Tongue (tissue), 2 donors: Measurements from ENCODE around the gene SLC22A31. TPM values are rescaled to one million over a fixed set of nuclear protein-coding genes. Genes with fewer than 3 reads are reported as not detected.
A peak's percentile ranks its signal among the peaks of the same experiment; 100 is the strongest.

ENCODE experiments used
- DNase-seq: peaks from one replicate; pipeline ENCODE4 v3.0.0-alpha.2; 2015
- total RNA-seq: library from RNA; depleted of rRNA; stranded (reverse); fragments of >200 nt; gene quantifications from one replicate; pipeline ENCODE4 v1.2.3, GENCODE V29; 2014

SLC22A31 gene
- total RNA-seq, 1 donor from 2014 or later: 0.21 TPM

DNA sequence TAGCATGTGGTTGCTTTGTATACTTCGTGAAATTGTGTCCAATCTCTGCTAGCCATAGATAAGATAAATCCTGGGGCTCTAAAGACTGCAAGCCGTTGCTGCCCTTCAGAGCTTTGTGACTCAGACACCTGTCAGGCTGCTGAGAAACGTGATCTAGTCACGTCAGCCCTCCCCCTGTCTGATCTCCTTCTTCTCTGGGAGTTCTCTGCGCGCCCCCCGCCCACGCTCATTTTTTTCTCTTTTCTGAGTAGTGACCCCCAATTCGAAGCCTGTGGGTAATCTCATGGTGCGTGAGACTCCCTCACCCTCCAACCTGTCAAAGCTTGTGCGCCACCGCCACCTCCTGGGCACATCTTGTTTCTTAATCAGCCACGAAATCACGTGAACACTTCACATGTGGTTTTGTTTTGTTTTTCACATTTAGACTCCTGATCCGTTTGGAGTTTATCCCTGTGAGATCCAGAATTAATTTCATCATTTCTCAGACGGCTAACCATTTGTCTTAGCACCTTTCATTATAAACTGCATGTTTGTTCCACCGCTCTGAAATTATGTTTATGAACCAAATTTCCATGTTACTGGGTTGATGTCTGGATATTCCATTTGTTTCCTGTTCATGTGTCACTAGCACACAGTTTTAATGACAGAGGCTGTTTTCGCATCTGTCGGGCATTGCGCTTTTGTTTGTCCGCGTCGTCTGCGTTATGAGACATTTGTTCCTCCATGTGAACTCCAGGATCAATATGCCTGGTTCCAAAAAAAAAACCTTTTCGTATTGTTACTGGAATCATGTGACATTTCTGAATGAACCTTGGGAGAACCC, 16.2 kb upstream of the SLC22A31 start:
- DNase-seq: peak; percentile 91

DNA sequence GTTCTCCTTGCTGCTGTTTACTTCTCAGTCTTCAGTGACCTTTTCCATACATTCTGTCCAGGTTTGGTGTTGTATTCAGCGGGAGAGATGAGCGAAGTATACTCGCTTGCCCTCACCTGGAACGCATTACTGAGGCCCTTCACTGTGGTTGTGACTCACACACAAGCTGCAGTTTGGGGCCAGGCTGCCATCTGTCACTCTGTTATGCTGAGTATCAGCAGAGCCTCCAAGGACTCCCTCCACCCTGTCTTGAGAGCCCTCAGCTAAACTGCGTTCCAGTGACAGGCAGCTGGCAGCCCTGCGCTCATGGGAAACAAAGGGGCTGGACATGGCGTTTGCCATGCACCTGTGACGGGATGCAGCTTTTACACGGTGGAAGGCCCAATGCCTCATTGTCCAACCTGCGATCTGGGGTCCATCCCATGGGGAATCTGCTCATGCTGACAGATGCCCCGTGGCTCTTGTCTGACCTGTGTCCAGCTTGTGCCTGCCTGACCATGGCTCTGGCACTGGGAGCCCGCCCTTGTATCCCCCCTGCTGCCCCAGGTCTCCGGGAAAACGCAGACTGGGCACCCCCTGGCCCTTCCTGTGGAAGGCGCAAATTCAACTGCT, 10.7 kb upstream of the SLC22A31 start:
- DNase-seq: no peak

DNA sequence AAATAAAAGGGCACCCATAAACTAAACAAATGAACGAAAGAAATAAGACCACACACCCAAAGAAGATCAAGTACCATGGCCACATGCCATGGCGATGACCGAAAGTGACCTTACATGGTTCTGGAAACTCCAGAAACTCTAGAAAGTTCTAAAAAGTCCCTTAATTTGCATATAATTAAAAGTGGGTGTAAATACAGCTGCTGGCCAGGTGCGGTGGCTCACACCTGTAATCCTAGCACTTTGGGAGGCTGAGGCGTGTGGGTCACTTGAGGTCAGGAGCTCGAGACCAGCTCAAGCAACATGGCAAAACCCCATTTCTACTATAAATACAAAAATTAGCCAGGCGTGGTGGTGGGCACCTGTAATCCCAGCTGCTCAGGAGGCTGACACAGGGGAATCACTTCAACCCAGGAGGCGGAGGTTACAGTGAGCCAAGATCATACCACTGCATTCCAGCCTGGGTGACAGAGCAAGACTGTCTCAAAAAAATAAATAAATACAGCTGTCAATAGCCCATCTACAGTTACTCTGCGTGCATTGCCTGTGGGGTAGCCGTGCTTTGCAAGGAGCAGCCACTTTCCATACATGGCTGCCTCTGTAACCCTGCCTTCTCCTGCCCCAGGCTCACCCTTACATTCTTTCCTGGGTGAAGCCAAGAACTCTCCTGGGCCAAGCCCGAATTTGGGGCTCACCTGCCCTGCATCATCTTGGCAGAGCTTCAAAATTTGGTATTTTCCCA, 10.0 kb upstream of the SLC22A31 start:
- DNase-seq: no peak

DNA sequence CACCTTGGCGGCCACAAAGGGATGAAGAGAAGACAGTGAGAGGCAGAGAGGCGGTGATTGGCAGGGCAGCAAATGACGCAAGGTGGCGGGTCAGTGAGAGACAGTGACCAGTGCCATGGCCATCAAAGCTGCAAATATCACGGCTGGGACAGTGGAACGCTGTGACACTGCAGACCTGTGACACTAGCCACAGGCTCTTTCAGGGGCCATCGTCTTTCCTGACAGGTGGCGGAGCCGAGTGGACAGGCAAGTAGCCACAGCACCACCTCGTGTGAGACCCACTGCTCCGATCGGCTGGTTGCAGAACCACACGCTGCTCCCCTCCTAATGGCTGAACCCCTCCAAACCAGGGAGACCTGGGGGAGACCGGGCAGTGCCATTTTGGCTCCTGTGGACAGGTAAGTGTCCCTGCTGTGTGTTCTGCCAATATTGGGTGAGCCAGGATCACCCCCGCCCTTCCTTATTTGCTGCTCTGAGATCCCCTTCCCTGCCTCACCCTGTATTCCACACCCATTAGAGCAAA, 9.2 kb upstream of the SLC22A31 start:
- no peak for DNase-seq

DNA sequence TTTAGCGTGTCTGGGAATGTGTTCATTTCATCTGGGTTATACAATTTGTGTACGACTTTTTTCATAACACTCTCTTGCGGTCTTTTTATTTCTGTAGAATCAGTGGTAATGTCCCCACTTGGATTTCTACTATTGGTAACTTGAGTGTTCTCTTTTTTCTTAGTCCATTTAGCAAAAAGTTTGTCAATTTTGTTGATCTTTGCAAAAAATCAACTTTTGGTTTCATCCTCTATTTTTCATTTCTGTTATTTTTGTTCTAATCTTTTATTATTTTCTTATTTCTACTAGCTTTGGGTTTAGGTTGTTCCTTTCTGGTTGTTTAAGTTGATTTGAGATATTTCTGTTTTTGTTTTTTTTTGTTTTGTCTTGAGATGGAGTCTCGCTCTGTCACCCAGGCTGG, 7.7 kb upstream of the SLC22A31 start:
- DNase-seq: no peak

DNA sequence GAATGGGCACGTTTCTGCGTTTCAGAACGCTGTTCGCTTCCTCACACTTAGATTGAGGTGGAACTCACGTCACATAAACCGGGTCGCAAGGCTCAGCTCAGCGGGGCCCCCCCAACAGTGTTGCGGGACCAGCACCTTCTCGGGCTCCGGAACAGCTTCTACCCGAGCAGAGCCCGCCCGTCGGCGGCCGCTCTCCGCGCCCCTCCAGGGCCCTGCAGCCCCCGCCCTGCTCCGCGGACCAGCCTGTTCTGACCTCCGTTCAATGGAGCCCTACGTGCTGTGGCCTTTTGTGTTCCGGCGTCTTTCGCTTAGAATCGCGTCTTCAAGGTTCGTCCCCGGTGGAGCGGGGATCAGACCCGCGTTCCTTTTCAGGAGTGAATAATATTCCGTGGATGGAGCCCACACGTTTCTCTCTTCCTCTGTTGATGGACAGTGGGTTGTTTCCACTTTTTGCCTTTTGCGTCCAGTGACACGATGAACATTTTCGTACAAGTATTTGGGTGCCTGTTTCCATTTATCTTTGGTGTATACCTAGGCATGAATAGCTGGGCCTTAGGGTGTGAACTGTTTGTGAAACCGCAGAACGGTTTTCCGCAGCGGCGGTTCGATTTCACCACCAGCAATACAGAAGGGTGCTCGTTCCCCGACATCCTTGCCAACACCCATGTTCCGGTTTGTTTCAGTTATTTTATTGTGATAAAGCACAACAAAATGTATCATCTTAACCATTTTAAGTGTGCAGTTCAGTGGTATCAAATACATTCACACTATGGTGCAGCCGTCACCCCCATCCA, 2.3 kb upstream of the SLC22A31 start:
- DNase-seq: no peak

DNA sequence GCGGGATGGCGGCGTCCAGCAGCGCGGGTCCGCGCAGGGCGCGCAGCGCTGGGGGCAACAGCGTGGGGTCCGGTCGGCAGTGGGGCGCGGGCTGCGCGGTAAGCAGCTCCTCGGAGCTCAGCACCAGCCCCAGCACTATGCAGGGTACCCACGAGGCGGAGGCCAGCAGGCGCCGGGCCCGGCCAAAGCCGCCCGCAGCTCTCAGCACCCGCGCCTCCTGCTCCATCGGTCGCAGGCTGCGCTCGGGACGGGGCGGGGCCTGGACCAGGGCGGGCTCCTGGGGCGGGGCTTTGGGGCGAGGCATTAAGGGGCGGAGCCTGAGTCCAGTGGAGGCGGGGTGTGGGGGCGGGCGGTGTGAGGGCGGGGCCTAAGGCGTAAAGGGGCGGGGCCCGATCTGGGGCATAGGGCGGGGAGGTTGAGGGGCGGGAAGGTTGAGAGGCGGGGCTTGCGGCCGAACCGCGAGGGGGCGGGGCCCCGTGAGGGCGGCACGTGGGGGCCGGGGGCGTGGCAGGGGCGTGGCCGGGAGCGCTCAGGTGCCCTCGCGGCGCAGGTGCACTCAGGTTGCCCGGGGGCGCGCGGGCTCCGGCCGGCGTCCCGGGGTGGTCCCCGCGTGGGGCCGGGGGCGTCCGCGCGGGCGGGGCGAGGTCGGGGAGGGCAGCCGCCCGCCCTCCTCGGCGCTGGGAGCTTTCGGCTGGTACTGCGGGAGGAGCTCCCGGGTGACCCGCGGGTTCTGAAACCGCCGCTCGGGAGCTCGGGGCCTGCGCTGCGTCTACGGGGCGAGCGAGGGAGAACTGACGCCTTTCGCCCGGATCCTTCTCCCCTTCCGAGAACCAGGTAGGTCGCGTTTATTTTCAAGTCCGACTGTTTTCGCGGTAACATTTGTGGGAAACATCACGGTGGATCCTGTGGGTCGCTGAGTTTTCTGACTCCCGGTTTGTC, 1.4 kb upstream of the SLC22A31 start:
- DNase-seq: peak; percentile 87

DNA sequence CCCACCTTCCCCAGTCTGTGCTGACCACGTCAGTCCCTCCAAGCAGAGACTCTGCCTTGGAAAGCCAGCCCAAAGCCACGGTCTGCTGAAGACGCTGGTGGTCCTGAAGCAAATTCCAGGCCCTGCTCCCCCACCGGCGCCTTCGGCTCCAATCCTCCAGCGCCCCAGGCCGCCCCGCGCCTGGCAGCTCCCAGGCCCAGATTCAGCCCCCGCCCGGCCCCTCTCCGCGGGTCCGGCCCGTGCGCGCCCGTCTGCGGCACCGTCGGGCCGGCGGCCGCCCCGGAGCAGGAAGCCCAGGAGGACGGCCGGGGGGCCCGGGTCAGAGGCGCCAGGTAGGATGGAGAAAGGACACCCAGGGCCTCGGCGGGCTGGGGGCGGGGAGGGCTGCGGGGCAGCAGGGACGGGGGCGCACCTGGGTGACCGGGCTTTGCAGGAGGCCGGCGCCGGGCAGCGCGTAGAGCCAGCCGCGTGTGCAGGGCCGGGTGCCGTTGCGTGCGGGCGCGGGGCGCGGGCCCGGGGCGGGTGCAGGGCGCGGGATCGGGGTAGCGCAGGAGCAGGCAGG, 594 bp upstream of the SLC22A31 start:
- no peak for DNase-seq

DNA sequence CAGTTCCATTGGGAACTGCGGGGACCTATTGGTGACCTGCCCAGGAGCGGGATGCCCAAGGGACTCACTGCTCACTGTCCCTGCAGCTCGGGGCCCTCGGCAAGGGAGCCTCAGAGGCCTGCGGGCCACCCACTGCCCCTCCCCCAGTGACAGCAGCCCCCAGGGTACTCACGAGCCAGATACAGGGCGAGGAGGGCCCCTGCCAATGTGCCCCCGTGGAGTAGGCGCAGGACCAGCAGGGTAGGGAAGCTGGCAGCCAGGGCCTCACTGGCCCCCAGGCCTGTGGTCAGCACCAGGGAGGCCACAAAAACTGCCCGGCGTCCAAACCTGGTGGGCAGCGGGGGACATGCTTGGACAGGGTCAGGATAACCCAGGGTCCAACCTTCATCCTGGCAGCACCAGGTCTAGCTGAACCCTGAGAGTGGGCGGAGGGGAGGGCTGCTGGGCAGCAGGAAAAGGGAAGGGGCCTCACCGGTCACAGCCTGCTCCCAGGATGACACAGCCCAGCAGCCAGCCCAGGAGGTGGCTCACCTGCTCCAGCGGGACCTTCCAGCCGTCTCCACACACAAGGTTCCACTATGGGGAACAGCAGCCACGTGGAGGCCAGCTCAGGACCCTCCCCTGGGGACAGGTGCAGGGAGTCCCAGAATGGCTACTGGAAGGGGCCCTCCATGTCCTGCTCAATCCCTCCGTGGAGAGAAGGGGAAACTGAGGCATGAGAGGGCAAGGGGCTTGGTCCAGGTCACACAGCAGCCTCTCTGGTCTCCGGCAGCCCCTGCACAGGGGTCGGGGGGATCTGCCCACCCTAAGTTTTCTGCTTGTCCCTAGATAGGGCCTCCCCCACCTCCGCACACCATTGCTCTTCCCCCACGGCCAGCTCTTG, 855 bp downstream of the SLC22A31 start:
- no peak for DNase-seq

DNA sequence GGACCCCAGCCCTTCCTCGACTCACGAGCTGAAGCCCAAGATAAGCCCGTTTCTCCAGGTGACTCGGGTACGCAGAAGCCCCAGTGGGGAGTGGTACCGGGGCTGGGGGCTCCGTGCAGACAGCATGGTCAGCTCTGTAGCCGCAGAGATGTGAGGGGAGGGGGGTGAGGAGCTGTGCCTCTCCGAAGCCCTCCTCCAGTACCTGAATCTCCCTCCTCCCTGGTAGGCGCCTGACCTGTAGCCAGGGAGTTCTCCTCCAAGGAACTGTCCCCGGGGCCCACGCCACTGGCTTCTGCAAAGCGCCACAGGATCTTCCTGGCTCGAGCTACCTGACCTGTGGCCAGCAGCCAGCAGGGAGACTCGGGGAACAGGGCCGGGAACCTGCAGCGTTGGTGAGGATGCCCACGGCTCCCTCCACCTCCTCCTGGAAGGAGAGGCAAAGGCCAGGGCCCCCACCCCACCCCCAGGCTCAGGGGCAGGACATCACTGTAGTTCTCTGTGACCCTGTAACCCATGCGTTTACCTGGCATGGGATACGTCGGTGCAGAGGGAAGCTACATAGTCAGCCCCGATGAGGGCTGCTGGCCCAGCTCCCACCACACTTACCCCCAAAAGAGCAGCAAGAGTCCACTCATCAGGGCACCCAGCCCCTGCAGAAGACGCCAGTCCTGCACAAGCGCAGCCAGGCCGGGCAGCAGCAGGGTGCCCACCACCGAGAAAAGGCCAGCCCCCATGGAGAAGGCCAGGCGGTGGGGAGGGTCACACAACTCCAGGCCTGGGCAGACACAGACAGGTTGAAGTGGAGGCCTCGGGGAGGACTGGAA, 1.7 kb downstream of the SLC22A31 start:
- DNase-seq: no peak

DNA sequence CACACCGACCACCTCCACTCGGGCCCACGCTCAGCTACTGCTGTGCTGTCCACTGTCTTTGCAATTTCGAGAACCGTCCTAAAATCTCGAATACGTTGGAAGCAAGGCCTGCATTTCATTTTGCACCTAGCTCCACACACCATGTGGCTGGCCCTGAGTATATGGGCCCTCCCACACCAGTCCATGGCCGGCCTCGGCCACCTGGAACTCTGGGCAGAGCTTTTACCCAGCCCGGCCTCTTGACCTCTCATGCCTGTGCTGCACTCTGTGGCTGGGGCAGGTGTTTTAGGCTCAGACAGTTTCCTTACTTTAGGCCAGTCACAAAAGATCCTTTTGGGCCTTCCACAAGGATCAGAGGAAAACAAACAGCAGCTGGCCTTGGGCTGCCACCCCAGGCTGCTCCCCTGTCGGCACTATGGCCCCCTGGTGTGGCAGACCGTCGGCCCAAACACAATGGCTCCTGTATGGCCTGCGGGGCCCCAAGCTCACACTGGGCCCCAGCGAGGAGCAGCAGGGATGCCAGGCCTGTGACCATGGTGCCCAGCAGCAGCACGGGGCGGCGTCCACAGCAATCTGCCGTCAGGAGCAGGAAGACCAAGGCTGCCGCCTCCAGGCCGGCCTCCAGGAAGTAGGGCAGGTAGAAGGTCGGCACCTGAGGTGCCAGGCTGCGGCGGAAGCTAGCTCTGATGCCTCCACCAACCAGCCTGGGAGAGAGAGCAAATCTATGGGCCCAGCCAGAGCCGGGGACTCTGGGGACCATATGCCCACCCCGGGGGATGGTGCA, 2.5 kb downstream of the SLC22A31 start:
- DNase-seq: no peak

DNA sequence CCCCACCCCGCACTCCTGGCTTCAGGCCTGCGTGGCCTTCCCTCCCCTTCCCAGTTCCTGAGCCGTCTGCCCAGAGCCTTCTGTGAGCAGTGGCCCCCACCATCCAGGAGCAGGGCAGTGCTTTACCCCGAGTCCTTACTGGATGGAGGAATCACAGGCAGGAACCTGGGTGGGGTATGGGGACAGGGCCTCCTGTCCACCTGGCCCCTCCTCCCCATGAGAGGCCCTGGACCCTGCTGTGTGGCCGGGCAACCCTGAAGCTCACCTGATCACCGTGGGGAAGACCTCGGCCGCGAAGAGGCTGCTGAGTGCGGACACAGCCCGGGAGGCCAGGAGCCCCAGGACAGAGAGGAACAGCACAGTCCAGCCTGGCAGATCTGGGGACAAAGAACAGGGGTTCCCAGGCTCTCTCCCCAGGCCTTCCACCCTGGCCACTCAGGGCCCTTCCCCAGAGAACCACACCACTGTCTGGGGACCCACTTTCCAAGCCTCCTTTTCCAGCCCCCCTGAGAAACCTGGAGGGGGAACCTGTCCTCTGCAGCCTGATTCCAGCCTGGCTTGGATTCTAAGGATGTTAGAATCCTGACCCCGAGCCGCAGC, 3.2 kb downstream of the SLC22A31 start:
- DNase-seq: no peak

DNA sequence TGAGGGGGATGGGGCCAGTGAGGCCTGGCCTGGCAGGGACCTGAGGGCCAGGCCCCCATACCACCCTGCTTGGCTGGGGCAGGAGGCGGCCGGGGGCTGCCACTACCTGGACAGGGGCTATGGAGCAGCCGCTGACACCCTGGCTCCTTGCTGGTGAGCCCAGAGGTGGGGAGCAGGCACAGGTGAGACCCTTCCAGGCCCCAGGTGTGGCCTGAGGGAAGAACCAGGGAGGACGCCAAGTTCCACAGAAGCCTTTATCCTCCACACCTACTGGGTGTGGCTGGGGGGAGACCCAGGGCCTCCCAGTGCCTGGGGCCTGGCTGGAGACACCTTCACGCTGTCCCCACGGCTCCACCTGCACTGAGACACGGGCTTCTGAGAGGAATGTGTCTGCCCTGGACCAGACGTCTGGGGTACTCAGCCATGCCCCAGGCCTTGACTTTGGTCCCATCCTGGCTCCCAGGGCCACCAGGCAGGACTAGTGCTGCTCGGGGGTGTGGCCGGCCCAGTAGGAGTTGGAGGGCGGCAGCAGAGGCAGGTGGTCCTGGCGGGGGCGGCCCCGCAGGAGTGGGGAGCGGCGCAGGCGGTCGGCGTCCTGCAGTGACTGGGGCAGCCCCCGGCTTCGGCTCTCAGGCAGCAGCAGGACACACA, 4.7 kb downstream of the SLC22A31 start:
- no peak for DNase-seq

DNA sequence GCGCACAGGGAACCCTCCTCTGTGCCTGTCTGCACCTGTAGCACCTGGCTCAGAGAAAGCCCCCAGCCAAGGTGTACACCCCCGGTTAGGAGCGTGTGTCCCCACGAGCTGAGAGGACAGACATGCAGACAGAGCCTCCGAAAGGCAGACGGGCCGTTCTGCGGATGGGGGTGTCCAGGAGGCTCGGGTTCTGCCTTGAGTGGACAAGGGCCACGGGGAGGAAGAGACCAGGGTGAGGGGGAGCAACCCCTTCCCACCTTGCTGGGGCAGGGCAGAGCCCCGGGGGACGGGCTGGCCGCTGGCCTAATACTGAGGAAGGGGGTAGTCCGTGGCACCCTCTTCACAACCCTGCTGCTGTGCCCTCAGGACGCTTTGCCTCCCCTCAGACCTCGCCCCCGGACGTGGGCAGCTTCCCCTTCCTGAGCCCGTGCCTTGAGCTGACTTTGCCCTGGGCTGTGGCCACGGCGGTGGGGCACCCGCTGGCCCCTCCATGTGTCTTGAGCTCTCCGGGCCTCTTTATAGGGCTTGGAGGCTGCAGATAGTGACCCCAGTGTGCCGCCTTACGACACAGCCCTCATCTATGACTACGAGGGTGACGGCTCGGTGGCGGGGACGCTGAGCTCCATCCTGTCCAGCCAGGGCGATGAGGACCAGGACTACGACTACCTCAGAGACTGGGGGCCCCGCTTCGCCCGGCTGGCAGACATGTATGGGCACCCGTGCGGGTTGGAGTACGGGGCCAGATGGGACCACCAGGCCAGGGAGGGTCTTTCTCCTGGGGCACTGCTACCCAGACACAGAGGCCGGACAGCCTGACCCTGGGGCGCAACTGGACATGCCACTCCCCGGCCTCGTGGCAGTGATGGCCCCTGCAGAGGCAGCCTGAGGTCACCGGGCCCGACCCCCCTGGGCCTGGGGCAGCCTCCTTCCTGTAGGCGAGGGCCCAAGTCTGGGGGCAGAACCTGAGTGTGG, 5.7 kb downstream of the SLC22A31 start:
- DNase-seq: no peak

DNA sequence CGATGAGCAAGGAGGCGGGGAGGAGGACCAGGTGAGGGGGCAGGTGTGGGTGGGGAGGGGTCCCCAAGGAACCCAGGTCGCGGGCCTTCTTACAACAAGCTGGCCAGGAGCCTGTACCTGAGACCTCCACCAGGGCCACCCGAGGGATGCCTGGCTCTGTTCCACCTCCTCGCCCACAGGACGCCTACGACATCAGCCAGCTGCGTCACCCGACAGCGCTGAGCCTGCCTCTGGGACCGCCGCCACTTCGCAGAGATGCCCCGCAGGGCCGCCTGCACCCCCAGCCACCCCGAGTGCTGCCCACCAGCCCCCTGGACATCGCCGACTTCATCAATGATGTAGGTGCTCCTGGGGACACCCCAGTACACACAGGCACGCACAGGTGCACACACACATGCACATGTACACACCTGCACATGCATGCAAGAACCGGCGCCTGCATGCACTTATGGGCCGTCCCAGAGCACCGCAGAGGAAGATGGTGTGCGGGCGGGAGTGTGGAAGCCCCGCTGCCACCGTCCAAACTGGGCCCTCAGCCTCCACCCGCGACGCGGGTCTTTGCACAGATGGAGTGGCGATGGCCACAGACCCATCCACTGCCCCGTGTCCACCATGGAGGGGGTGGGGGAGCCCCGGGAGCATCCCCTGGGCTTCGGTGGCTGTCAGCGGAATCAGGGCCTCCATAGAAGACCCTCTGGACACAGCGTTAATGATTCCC, 6.6 kb downstream of the SLC22A31 start:
- no peak for DNase-seq
